Cardiac fibroblast (primary cell): ENCODE results near the gene ZNF654.
A peak's percentile ranks its signal among the peaks of the same experiment; 100 is the strongest.
"Not testable (repeated sequence)": the region's sequence is repeated elsewhere in the genome, so short reads cannot be mapped to it uniquely, and the experiment has no call there.

Experiments
- DNase-seq, 2 donors: peaks; one replicate each; pipeline versions ENCODE4 v3.0.0 to v3.0.0-alpha.2; 2010; ENCODE audit warnings: low read depth in 2 of 2
- H3K4me3 ChIP-seq, 2 donors: replicated peaks in 1 of 2; 1 replicate in 1 of 2; 2 replicates in 1 of 2; pipeline ENCODE4 v1.5.1; 2011; ENCODE audit warnings: low read depth in 2 of 2, low read length in 2 of 2, mild to moderate bottlenecking in 2 of 2, moderate library complexity in 1 of 2
- TF ChIP-seq, protein P1 (sequence below): IDR thresholded peaks from one replicate; pipeline ENCODE4 v1.5.1; 2011; ENCODE audit warnings: low read depth, mild to moderate bottlenecking, low read length, inconsistent platforms

The ZNF654 gene

DNA sequence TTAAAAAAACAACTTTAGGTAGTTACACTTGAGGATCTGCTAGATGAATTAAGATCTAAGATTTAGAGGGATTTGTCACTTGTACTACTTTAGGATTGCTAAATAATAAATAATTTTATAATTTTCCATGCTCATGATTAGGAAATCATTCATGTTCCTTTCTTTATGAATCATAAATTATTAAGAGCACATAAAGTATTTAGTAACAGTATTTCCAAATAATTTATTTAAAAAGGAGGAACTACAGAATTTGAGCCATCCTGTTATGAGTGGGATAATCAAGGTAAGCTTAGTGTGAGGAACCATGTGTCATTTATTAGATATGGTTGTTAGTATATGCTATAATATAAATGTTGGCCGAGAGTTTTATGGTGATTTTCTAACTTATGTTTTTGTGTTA lies 53.2 kb downstream of the ZNF654 start:
- DNase-seq, result no peak
- TF ChIP-seq, protein P1, sequence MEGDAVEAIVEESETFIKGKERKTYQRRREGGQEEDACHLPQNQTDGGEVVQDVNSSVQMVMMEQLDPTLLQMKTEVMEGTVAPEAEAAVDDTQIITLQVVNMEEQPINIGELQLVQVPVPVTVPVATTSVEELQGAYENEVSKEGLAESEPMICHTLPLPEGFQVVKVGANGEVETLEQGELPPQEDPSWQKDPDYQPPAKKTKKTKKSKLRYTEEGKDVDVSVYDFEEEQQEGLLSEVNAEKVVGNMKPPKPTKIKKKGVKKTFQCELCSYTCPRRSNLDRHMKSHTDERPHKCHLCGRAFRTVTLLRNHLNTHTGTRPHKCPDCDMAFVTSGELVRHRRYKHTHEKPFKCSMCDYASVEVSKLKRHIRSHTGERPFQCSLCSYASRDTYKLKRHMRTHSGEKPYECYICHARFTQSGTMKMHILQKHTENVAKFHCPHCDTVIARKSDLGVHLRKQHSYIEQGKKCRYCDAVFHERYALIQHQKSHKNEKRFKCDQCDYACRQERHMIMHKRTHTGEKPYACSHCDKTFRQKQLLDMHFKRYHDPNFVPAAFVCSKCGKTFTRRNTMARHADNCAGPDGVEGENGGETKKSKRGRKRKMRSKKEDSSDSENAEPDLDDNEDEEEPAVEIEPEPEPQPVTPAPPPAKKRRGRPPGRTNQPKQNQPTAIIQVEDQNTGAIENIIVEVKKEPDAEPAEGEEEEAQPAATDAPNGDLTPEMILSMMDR, result no peak
- no peak overlapping the region for H3K4me3 ChIP-seq

GRCh38 chr3:88113311-88114162 lies 54.5 kb downstream of the ZNF654 start:
- peak; percentile 81 to 86 for DNase-seq
- H3K4me3 ChIP-seq, result no peak overlapping the region
- TF ChIP-seq, protein P1, result peak; percentile 64

DNA sequence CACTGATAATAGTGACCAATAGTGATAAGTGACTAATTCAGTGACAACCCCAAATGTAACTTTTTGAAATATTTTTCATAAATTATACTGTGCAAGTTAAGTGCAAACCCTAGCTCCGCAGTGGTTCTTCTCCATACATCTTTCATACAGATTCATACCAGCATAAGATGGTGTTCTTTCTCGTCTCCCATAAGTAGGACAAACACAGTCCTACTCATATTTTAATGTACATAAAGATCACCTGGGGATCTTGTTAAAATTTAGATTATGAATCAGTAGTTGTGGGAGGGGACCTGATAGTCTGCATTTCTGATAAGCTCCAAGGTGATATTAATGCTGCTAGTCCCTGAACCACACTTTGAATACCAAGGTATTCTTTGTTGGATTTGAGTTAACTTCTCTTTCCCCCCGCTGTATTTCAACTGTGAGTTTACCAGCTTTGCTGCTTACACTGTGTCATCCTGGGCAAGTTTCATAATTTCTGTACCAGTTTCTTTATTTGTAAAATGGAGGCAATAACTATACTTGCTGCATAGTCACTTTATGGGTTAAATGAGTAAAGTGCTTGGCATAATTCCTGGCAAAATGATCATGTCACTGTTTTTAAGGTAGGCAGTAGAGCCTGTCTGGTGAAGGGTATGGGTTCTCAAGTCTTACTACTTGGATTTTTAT lies 56.0 kb downstream of the ZNF654 start:
- DNase-seq, result no peak
- TF ChIP-seq, protein P1, result no peak
- no peak overlapping the region for H3K4me3 ChIP-seq

DNA sequence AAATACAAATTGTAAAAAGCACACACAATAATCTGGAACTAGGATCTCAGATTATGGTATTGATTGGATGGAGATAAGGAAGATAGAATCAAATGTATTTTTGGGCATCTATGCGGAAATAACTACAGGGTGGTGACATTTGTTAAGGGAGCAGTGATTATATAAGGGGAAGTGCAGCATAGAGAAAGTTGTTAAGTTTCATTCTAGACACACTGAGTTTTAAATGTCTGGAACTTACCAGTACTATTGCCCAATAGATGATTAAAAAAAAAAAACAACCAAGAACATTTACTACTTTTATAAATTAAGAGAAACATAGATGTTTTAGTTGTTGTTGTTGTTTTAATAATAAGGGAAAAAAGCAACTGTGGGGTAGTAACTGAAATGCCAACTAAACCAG lies 58.6 kb downstream of the ZNF654 start:
- DNase-seq, result no peak
- no peak overlapping the region for H3K4me3 ChIP-seq
- TF ChIP-seq, protein P1, result no peak

DNA sequence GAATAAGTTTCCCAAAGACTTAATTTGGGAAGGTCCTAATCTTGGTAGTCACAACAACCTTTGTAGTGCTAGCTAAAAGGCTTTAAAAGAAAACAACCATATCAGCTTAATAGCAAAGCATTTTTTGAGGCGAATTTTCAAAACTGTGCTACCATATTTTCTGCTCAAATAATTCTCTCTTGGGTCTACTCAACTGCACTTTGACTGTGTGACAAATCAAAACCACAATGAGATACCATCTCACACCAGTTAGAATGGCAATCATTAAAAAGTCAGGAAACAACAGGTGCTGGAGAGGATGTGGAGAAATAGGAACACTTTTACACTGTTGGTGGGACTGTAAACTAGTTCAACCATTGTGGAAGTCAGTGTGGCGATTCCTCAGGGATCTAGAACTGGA lies 59.5 kb downstream of the ZNF654 start:
- DNase-seq, H3K4me3 ChIP-seq: not testable (repeated sequence)

- TF ChIP-seq, protein P1, result no peak
- H3K4me3 ChIP-seq, result no peak overlapping the region
- DNase-seq, result no peak
Measured at GRCh38 chr3:88123526-88123925, 64.5 kb downstream of the ZNF654 start.

GRCh38 chr3:88131695-88132094 lies 72.6 kb downstream of the ZNF654 start:
- TF ChIP-seq, protein P1, result no peak
- no peak for DNase-seq
- no peak overlapping the region for H3K4me3 ChIP-seq
